HK-2 (cell line): ENCODE results near the gene GRAP.
"Not testable (repeated sequence)": the region's sequence is repeated elsewhere in the genome, so short reads cannot be mapped to it uniquely, and the experiment has no call there.

ENCODE experiments used
- DNase-seq: peaks from one replicate; pipeline ENCODE4 v3.0.0-alpha.2; 2018; ENCODE audit not compliant: unreplicated experiment

Gene GRAP

GRCh38 chr17:19042369-19042768, 4.4 kb downstream of the GRAP start:
- not testable (repeated sequence) for DNase-seq

GRCh38 chr17:19041871-19042270, 4.9 kb downstream of the GRAP start:
- DNase-seq: not testable (repeated sequence)

GRCh38 chr17:19040350-19040749, 6.4 kb downstream of the GRAP start:
- not testable (repeated sequence) for DNase-seq

GRCh38 chr17:19038730-19039129, 8.0 kb downstream of the GRAP start:
- DNase-seq: not testable (repeated sequence)

- not testable (repeated sequence) for DNase-seq
Observed at GRCh38 chr17:19038007-19038406, 8.8 kb downstream of the GRAP start.

- not testable (repeated sequence) for DNase-seq
Observed at GRCh38 chr17:19037547-19037946, 9.2 kb downstream of the GRAP start.

GRCh38 chr17:19036186-19036585, 10.6 kb downstream of the GRAP start:
- not testable (repeated sequence) for DNase-seq

- not testable (repeated sequence) for DNase-seq
Observed at GRCh38 chr17:19032377-19032988, 14.3 kb downstream of the GRAP start.

GRCh38 chr17:19031729-19032128, 15.0 kb downstream of the GRAP start:
- not testable (repeated sequence) for DNase-seq

- DNase-seq: not testable (repeated sequence)
Observed at GRCh38 chr17:19030771-19031449, 15.8 kb downstream of the GRAP start.

- not testable (repeated sequence) for DNase-seq
Observed at GRCh38 chr17:19029740-19030139, 17.0 kb downstream of the GRAP start.

- DNase-seq: not testable (repeated sequence)
Observed at GRCh38 chr17:19028671-19029070, 18.1 kb downstream of the GRAP start.

- no peak for DNase-seq
Observed at GRCh38 chr17:19024101-19025078, 22.4 kb downstream of the GRAP start.

GRCh38 chr17:19023209-19023999, 23.4 kb downstream of the GRAP start:
- no peak for DNase-seq

GRCh38 chr17:19022747-19023146, 24.0 kb downstream of the GRAP start:
- no peak for DNase-seq

GRCh38 chr17:19022128-19022527, 24.6 kb downstream of the GRAP start:
- no peak for DNase-seq

- no peak for DNase-seq
Observed at GRCh38 chr17:19021622-19022083, 25.1 kb downstream of the GRAP start.

GRCh38 chr17:19021011-19021621, 25.6 kb downstream of the GRAP start:
- DNase-seq: not testable (repeated sequence)

GRCh38 chr17:19020016-19020415, 26.7 kb downstream of the GRAP start:
- no peak for DNase-seq

- DNase-seq: no peak
Observed at GRCh38 chr17:19019041-19019941, 27.5 kb downstream of the GRAP start.
